ENCODE results near the gene BCL2L2.

BCL2L2 gene

DNA sequence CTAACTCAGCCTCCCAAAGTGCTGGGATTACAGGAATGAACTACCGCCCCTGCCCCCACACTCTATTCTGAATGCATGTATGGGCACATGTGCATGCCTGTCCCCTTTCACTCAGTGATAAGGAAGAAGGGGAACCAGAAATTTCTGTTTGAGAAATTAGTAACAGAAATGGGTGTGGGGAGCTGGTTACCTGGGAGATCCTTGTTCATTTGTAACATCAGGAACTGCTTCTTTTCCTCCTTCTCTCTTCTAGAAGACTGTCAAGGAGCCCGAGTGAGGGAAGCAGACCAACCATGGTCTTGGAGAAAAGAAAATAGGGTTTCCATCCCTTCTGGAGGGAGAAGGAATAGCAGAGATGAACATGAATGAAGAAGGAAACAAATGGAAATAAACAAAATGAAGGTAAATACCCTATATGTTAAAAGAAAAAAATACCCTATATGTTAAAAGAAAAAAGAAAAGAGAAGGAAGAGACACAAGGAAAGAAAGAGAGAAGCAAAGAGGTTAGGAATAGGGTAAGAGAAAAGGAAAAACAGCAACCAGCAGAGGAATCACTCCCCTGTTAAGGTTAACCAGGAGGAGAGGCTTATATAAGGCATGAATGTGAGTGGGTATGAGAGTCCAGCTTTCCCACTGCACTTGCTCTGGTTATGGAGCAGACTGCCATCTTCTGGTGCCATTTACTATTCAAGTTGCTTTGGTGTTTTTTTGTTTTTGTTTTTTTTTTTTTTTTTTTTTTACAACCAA lies 7.2 kb upstream of the BCL2L2 start:
- DNase-seq, result peak in 11 of 56 donors; percentile 12 to 60 (median 35)

DNA sequence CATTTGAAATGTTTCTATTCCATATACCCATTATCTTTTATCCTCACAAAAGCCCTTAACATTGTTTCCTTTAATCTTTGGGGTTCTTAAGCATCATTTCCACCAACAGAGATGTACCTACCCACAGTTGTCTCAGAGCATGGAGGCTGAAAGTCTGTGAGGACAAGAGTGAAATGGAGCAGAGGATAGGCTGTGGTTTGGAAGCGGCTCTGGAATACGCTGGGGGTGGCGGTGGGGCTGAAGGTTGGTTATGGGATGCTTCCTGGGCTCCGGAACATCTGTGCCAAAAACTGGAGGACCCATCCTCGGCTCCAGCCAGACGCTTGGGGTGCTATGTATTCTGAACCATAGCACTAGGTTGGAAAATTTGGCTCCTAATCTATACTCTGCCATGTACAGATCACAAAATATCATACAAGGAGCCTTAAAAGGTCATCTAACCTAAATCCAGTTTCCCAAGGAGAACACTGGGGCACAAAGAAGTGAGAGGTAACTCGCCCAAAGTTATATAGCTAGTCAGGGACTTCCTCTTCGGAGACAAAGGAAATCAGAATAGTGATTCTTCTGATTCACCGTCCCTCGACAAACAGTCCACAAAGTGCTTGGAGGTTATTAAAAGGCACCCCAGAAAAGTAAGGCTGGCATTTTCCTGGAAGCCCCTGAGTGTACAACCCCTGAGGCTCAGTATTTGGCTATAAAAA lies 6.5 kb upstream of the BCL2L2 start:
- DNase-seq, result no peak

DNA sequence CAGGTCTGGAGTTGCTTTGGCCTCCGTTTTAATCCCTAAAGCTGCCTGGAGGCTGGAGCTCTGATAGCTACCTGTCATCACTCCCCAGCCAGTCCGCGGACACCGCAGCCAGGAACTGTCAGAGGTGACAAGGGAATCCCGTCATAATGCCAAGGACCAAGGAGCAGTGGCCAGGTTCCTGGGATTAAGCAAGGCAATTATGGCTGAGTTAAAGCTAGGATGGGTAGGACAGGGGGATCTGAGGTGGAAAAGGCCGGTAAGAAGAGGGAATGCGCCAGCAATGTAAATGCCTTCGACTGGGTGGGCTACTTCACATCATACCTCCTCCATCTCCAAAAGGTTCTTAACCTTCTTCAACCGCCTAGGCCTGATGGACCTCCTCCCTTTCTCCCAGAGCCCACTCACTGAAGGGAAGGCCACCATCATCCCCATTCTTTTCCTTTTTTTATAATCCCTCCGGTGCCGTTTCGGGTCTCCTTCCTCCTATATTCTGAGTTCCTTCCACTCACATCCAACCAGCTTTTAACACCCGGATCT lies 5.9 kb upstream of the BCL2L2 start:
- DNase-seq, result peak in 11 of 56 donors; percentile 11 to 73 (median 50)

DNA sequence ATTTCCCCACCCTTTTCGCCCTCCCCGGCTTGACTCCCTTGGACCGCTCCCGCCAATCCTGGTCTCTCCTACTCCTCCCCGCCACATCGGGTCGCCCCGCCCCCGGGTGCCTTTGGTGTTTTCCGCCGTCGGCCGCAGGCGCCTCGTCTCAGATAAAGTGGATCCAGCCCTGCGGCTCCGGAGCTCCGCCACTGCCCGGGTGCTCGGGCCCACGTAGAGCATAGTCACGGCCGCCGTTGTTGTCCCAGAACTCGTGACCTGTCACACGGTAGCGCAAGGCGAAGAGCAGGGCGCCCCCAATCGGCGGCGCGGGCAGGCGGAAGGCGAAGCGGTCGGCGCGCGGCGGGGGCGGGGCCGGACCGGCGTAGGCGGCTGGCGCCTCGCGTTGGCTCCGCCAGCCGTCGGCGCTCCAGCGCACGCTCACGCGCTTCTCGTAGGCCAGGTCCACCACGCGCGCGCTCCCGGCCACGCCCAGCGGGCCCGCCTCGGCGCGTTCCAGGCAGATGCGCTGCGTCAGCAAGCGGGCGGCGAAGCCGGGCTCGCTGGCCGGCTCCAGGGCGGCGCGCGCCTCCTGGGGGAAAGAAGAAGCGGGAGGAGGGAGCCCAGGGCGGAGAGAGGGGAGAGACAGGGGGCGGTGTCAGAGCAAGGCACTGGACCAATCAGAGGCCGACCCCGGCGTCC lies 5.2 kb upstream of the BCL2L2 start:
- peak; percentile 79 to 100 (median 97) for DNase-seq

DNA sequence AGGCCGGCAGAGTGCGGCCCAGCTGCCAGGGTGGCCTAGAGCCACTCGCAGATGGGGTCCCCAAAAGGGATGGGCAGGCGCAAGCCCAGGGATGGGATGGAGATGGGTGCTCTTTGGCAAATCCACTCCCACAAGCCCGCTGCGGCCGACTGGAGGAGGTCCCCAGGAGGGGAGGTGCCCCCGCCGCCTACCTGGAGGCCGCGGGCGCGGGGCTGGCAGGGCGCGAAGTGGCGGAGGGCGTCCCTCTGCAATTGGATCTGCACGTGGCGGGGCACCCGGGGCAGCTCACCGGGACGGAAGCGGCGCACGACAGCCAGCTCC lies 4.7 kb upstream of the BCL2L2 start:
- DNase-seq, result no peak

DNA sequence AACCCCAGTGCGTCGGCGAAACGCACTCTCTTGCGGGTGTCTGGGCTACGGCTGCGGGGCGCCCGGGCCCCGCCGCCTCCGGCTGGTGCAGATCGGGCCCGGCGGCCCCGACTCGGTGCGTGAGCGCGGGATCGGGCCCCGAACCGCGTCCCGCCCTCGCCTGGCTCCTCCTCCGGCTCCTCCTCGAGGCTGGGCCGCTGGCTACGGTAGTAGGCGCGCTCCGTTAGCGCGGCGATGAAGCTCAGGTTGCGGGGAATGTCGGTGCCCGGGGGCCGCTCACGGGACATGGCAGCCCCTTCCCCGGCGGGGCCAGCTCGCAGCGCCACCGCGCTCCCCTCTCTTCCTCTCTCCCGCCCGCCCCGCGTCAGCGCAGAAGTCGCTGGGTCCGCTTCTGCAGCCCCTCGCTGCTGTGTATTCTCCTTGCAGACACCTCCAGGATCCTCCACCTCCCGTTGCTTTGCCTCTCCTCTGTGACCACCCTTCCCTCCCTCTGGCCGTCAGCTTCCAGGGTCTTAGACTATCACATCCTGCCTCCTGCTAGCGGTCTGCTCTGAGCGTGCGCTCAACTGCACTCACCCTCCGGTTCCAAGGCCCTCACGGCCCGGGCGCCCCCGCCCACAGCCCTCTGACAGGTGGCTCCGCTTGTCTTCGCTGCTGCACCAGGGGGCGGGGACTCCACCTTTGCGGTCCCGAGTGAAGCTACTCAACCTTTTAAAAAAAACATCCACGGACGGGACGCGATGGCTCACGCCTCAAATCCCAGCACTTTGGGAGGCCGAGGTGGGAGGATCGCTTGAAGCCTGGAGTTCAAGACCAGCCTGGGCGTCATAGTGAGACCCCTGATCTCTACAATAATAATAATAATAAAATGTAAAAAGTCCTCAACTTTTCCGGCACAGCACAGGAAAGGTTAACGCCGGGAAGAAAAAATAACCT lies 4.1 kb upstream of the BCL2L2 start, which contains the start of gene PPP1R3E:
TSS of gene PPP1R3E (minus strand) at position 570 of the 936 bp plus-strand sequence. CDS start at position 287, 283 bp downstream.
- peak in 41 of 56 donors; percentile 33 to 79 (median 62) for DNase-seq

DNA sequence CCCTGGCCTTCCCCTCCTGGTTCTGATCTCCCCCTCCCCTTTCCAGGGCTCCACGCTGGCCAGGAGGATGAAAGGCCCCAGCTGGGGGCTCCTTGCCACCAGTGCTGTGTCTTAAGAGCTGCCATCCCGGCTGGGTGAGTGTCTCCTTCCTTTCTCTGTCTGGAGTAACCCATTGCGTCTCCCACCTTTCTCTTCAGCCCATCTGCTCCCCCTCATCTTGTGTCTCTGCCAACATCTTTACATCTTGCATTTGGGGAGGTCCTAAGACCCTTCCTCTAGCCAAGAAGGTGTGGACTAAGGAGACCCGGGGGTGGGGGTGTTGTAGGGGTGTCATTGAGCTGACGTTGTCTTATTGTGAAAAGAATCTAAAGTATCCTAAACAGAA lies 505 bp downstream of the BCL2L2 start:
- DNase-seq, result no peak

DNA sequence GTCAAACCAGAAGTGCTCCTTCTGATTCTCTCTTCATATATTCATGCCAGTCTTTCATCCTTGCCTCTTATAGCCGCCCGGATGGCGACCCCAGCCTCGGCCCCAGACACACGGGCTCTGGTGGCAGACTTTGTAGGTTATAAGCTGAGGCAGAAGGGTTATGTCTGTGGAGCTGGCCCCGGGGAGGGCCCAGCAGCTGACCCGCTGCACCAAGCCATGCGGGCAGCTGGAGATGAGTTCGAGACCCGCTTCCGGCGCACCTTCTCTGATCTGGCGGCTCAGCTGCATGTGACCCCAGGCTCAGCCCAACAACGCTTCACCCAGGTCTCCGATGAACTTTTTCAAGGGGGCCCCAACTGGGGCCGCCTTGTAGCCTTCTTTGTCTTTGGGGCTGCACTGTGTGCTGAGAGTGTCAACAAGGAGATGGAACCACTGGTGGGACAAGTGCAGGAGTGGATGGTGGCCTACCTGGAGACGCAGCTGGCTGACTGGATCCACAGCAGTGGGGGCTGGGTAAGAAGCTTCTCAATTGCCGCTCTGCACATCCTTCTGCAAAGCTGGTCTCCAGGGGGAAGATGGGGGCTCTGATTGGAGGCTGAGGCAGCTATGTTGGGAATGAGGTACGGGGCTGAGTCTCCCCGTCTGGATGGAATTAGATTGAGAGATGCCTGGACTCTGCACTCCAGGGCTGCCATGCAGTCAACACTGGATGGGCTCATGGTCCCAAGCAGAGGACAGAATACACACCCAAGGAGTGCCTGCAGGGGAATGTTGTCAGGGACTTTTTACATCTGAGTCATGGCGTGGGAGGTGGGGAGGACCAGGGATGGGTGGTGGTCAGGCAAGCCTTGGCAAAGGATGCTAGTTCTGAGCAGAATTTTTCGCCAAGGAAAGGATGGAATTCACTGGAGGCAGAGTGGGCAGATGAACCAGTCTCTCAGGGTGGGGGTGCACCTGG lies 1.3 kb downstream of the BCL2L2 start:
- no peak for DNase-seq

DNA sequence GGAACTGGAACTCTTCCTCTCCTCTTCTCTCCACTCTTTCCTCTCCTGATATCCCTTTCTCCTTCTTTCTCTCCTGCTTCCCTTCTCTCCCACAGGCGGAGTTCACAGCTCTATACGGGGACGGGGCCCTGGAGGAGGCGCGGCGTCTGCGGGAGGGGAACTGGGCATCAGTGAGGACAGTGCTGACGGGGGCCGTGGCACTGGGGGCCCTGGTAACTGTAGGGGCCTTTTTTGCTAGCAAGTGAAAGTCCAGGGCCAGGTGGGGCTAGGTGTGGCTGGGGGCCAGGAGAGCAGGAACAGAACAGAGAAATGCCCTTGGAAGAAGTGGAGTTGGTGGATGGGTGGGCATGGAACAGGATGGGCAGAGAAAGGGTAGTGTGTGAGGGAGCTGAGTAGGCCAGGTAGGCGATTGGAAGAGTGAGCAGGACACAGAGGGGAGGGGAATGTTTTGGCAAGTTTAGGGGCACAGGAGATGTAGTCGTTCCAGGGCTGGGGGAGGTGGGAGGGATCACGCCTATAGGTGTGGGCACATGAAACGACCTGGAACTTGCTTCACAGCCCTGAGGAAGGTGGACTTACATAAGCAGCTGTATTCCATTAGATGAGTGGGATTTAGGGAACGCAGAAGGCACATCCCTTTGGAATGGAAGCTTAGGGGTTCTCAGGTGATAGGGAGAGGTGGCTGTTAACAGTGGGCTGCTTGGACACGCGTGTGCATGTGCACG lies 2.2 kb downstream of the BCL2L2 start:
- DNase-seq, result no peak

DNA sequence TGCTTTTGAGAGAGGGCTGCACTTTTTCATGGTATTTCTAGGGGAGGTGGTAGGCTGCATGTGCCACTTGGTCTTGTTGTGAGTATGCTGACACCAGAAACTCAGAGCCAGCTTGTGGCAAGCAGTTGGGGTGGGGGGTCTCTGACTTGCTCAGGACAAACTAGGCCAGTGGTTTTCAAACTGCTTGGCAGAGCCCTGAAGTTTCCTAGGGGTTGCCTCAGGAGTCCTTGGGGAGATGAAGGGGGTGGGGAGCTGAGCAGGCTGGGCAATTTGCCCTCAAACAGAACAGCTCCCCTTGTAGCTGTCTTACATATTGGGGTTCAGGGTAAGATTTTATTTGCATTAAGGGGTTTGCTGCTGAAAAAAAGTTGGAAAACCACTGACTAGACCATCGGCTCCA lies 3.9 kb downstream of the BCL2L2 start:
- DNase-seq, result no peak

DNA sequence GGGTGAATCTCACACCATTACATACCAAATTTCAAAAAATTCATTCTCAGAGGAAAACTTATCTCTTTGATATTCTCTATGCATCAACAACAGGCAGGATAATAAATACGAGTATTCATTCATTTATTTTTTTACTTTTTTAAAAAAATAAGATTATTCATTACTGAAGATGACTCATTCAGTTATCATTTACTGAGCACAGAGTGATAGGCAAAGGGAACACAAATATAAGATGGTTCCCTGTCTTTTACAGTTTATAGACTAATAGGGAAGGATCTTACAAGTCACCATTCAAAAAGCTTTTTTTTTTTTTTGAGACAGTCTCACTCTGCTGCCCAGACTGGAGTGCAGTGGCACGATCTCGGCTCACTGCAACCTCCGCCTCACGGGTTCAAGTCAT lies 9.7 kb downstream of the BCL2L2 start:
- no peak for DNase-seq

DNA sequence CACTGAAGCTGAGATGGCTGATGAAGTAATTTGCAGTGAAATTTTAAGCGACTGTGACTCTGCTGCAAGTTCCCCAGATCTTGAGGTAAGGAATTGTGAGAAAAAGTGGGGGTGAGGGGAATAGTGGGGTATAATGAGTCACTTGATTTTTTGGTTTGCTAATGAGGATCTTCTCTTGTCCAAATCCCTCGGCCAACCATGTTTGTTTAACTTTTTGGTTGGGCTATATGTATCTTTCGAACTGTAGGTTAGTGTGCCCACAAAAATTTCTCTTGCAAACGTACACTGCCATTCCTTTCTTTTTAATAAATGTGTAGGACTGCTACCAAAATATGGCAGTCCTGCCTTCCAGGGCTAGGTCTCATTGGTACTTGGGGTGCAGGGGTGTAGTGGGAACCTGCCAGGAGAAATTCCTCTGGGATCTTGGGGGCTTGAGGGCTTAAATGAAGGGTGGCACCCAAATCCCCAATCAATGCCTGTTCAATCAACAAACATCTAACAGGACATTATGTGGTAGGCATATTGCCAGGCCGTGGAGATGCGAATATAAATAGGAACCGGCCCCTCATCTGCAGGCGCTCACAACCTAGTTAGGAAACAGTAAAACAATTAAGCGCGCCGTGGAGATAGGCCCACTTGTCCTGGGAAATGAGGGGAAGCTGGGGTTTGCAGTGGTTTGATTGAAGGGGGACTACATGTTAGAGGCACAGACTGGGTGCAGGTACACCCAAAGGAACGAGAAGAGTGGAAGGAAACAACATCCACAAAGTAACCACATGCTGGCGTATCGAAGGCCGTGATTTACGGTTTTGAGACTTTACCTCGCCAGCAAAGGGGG lies 13.3 kb downstream of the BCL2L2 start:
- DNase-seq, result no peak

DNA sequence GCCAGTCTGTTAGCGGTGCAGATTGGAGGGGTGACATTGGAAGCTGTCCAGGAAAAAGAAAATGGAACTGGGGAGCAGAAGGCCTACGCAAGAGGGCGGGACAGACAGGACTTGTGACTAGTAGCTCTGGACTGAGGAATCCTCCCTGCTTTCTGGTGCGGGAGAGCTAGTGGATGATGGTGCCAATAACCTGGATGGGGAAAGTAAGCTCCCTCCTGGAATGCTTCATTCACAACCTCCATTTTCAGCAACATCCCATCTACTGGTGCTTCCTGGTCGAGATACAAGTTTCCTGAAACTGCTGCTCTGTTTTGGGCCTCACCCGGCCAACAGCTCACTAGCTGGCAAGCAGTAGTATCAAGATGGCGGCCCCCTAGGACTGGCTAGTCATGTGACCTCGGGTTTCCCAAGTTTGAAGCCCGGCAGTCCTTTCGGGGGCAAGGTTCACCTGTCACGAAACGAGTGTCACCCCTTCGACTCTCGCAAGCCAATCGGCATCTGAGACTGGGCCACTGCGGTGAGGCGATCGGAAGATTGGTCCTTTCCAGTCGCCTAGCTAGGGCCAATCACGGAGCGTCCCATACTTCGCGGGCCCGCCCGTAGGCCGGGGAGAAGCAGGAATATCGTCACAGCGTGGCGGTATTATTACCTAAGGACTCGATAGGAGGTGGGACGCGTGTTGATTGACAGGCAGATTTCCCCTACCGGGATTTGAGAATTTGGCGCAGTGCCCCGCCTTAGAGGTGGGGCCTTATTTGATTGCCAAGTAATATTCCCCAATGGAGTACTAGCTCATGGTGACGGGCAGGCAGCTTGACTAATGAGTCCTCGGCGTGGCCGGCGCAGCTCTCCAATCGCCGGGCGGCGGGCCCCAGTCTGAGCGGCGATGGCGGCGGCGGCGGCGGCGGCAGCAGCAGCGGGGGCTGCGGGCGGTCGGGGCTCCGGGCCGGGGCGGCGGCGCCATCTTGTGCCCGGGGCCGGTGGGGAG lies 14.2 kb downstream of the BCL2L2 start, which contains the start of gene PABPN1:
TSS of gene PABPN1 (plus strand) at position 874 of the 988 bp plus-strand sequence. CDS start at position 887, 13 bp downstream.
- peak; percentile 75 to 100 (median 99) for DNase-seq

DNA sequence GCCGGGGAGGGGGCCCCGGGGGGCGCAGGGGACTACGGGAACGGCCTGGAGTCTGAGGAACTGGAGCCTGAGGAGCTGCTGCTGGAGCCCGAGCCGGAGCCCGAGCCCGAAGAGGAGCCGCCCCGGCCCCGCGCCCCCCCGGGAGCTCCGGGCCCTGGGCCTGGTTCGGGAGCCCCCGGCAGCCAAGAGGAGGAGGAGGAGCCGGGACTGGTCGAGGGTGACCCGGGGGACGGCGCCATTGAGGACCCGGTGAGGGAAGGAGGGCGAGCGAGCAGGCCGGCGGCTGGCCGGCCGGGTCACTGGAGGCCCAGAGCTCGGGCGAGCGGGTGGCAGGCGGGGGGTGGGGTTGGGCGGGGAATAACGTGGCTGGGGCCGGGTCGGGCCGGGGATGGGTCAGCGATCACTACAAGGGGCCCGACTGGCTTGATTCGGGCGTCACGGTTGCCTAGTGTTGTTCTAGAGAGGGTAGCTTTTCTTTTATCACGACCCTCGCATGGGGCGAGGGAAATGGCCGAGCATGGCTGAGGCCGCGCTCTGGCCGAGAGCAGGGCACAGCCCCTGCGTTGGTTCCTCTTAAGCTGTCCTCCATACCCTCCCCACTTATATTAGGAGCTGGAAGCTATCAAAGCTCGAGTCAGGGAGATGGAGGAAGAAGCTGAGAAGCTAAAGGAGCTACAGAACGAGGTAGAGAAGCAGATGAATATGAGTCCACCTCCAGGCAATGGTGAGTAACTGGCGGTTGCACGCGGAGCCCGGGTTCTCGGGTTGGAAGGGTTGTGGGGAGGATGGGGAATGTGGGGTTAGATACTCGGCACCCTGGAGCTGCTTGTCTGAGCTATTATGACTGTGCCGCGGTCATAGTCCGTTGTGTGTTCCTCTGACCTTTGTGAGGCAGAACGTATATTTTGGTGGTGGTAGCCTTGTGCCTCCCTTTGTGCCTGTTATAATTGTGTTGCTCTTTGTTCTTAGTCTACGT lies 15.2 kb downstream of the BCL2L2 start:
- DNase-seq, result peak in 16 of 56 donors; percentile 42 to 77 (median 61)

Data from amygdala (tissue), 56 donors.